Limb (tissue), 2 donors: ENCODE results near the gene GNB1.
"Not testable (repeated sequence)": the region's sequence is repeated elsewhere in the genome, so short reads cannot be mapped to it uniquely, and the experiment has no call there.

Source experiments
- DNase-seq, 2 donors: peaks; one replicate each; pipeline ENCODE4 v3.0.0-alpha.2; 2016; ENCODE audit errors: extremely low spot score in 2 of 2

Gene GNB1

GRCh38 chr1:1890506-1891348 is at the start of gene GNB1:
Gene GNB1, minus strand, starts transcription at chr1:1891087. Its CDS starts 65,634 bp downstream, at chr1:1825453.
- peak; percentile 90 to 96 for DNase-seq

- DNase-seq = no peak
Measured at GRCh38 chr1:1940123-1940425, 49.2 kb upstream of the GNB1 start.

GRCh38 chr1:1939296-1940122 is 48.6 kb upstream of the GNB1 start:
- DNase-seq = no peak

- no peak for DNase-seq
Measured at GRCh38 chr1:1938613-1939295, 47.9 kb upstream of the GNB1 start.

- DNase-seq = no peak
Measured at GRCh38 chr1:1938276-1938573, 47.3 kb upstream of the GNB1 start.

GRCh38 chr1:1937549-1938275 is 46.8 kb upstream of the GNB1 start:
- DNase-seq = no peak

GRCh38 chr1:1937061-1937460 is 46.2 kb upstream of the GNB1 start:
- DNase-seq = no peak

- not testable (repeated sequence) for DNase-seq
Measured at GRCh38 chr1:1934848-1935247, 44.0 kb upstream of the GNB1 start.

- no peak for DNase-seq
Measured at GRCh38 chr1:1929639-1930545, 39.0 kb upstream of the GNB1 start.

GRCh38 chr1:1929102-1929638 is 38.3 kb upstream of the GNB1 start:
- no peak for DNase-seq

GRCh38 chr1:1928231-1929101 is 37.6 kb upstream of the GNB1 start:
- no peak for DNase-seq

- DNase-seq = no peak
Measured at GRCh38 chr1:1927751-1928150, 36.9 kb upstream of the GNB1 start.

- no peak for DNase-seq
Measured at GRCh38 chr1:1926886-1927660, 36.2 kb upstream of the GNB1 start.

GRCh38 chr1:1926346-1926811 is 35.5 kb upstream of the GNB1 start:
- DNase-seq = no peak

- DNase-seq = peak in 1 of 2 donors; percentile 24
Measured at GRCh38 chr1:1925437-1926345, 34.8 kb upstream of the GNB1 start.

GRCh38 chr1:1924849-1925248 is 34.0 kb upstream of the GNB1 start:
- no peak for DNase-seq

GRCh38 chr1:1924386-1924785 is 33.5 kb upstream of the GNB1 start:
- peak in 1 of 2 donors; percentile 45 for DNase-seq
